ENCODE data around the gene PEAK3. TPM values are rescaled to one million over a fixed set of nuclear protein-coding genes. Genes with fewer than 3 reads are reported as not detected.

Gene PEAK3
- total and polyA plus RNA-seq, 10 of the 15 experiments (the other 5 are each of a cell fraction or from before 2014, with no cell fraction given): 0.03 to 0.10 (median 0.05) TPM; not detected in 7

DNA sequence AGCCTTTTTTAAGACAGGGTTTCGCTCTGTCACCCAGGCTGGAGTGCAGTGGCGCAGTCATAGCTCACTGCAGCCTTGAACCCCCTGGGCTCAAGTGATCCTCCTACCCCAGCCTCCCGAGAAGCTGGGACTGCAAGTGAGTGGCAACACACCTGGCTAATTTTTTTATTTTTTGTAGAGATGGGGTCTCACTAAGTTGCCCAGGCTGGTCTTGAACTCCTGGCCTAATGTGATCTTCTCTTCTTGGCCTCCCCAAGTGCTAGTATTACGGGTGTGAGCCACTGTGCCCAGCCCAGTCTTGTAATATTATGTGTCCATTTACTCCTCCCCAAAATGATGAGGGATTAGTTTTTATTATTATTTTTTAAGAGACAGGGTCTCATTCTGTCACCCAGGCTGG lies 29.1 kb upstream of the PEAK3 start:
- SMC1A ChIA-PET (ENCODE audit: uncharacterized antibody, unreplicated experiment): interaction anchor here (1.3 kb wide), 1 partner anchor 37 kb away, joined by 3 read pairs; no protein-coding TSS in a partner anchor
- 43% methylated on average over 4 of the region's 4 CpGs for WGBS (ENCODE audit: insufficient coverage, insufficient replicate concordance, low lambda C conversion rate, missing lambda C conversion rate)
- Histone ChIP-seq H3K9ac (ENCODE audit: control insufficient read depth, insufficient read depth, low read length) (no peak overlapping the region), H3K36me3 (ENCODE audit: control insufficient read depth in 2 of 2, insufficient read depth in 2 of 2, low read length in 1 of 2) (no peaks in the 10 kb centered on the region), H3K27me3 (replicated peaks in 1 of 2; ENCODE audit: control insufficient read depth in 2 of 2, insufficient read depth in 2 of 2, low read length in 1 of 2) (peaks cover 5 to 6% of the 10 kb centered on the region in 2 experiments; a peak in 3 of 4 replicates), H4K20me1 (ENCODE audit: control insufficient read depth, insufficient read depth) (no peaks in the 10 kb centered on the region), H3K9me3 (replicated peaks; ENCODE audit: control insufficient read depth, insufficient read depth, low read length) (peaks cover 6% of the 10 kb centered on the region; the same call in 1 of the 3 replicates), H3K4me3 (no peak overlapping the region), H3K4me2 (ENCODE audit: control insufficient read depth, insufficient read depth) (no peak overlapping the region), H3K27ac (ENCODE audit: control insufficient read depth, insufficient read depth) (no peak overlapping the region), H3K4me1 (ENCODE audit: control insufficient read depth, insufficient read depth, low read length) (no peaks in the 10 kb centered on the region), H3K79me2 (ENCODE audit: control insufficient read depth, insufficient read depth, low read length) (no peaks in the 10 kb centered on the region), H2AFZ (ENCODE audit: control insufficient read depth, low read depth, low read length) (no peak overlapping the region)
- ATAC-seq (no peak), FAIRE-seq (no peak), DNase-seq (ENCODE audit: low read depth, low spot score) (no peak)
- no TSS peak for BruUV-seq (replicated peaks)
- CTCF ChIA-PET: no interaction called here
- in situ Hi-C loops (cut with MboI) (no loop called here), intact Hi-C loops (cut with micrococcal nuclease; ENCODE audit: unreplicated experiment) (no loop called here)
- TF ChIP-seq RFX5 (IDR thresholded peaks at IDR 0.05; ENCODE audit: low read depth, low read length): no peak
- TF ChIP-seq BRCA1 (IDR thresholded peaks at IDR 0.05; ENCODE audit: low read depth, low read length): no peak
- no peak for TF ChIP-seq ZNF217 (IDR thresholded peaks at IDR 0.05)
- TF ChIP-seq, protein P1, sequence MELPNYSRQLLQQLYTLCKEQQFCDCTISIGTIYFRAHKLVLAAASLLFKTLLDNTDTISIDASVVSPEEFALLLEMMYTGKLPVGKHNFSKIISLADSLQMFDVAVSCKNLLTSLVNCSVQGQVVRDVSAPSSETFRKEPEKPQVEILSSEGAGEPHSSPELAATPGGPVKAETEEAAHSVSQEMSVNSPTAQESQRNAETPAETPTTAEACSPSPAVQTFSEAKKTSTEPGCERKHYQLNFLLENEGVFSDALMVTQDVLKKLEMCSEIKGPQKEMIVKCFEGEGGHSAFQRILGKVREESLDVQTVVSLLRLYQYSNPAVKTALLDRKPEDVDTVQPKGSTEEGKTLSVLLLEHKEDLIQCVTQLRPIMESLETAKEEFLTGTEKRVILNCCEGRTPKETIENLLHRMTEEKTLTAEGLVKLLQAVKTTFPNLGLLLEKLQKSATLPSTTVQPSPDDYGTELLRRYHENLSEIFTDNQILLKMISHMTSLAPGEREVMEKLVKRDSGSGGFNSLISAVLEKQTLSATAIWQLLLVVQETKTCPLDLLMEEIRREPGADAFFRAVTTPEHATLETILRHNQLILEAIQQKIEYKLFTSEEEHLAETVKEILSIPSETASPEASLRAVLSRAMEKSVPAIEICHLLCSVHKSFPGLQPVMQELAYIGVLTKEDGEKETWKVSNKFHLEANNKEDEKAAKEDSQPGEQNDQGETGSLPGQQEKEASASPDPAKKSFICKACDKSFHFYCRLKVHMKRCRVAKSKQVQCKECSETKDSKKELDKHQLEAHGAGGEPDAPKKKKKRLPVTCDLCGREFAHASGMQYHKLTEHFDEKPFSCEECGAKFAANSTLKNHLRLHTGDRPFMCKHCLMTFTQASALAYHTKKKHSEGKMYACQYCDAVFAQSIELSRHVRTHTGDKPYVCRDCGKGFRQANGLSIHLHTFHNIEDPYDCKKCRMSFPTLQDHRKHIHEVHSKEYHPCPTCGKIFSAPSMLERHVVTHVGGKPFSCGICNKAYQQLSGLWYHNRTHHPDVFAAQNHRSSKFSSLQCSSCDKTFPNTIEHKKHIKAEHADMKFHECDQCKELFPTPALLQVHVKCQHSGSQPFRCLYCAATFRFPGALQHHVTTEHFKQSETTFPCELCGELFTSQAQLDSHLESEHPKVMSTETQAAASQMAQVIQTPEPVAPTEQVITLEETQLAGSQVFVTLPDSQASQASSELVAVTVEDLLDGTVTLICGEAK (IDR thresholded peaks at IDR 0.05; ENCODE audit: borderline replicate concordance): no peak
- TF ChIP-seq YBX1 (IDR thresholded peaks at IDR 0.05): no peak
- no peak for TF ChIP-seq IKZF2 (IDR thresholded peaks at IDR 0.05)
- TF ChIP-seq SPI1 (IDR thresholded peaks at IDR 0.05; ENCODE audit: borderline replicate concordance, insufficient read depth, low read depth, low read length): no peak
- TF ChIP-seq, protein P2, sequence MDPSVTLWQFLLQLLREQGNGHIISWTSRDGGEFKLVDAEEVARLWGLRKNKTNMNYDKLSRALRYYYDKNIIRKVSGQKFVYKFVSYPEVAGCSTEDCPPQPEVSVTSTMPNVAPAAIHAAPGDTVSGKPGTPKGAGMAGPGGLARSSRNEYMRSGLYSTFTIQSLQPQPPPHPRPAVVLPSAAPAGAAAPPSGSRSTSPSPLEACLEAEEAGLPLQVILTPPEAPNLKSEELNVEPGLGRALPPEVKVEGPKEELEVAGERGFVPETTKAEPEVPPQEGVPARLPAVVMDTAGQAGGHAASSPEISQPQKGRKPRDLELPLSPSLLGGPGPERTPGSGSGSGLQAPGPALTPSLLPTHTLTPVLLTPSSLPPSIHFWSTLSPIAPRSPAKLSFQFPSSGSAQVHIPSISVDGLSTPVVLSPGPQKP (IDR thresholded peaks at IDR 0.05; ENCODE audit: low read depth, low read length): no peak
- POLR2A ChIA-PET: no interaction called here
- RAD21 ChIA-PET (ENCODE audit: unreplicated experiment): no interaction called here
